Neural progenitor cell (in vitro differentiated cells): Measurements from ENCODE around the gene D2HGDH. TPM values are rescaled to one million over a fixed set of nuclear protein-coding genes. Genes with fewer than 3 reads are reported as not detected.
A peak's percentile ranks its signal among the peaks of the same experiment; 100 is the strongest.

ENCODE experiments used
- DNase-seq: peaks from one replicate; pipeline ENCODE4 v3.0.0-alpha.2; 2016; ENCODE audit warnings: low spot score
- H2AFZ ChIP-seq: fragments of 200-600 bp; sonication (generic); replicated peaks from 2 replicates; pipeline ENCODE4 v1.6.1; 2016; ENCODE audit warnings: antibody characterized with exemption
- H3F3A ChIP-seq: fragments of 200-600 bp; sonication (generic); 2 replicates; pipeline ENCODE4 v1.6.1; 2016; ENCODE audit warnings: antibody characterized with exemption, low read depth
- H3K27ac ChIP-seq: fragments of 200-600 bp; sonication (generic); 2 replicates; pipeline ENCODE4 v1.5.1; 2016; ENCODE audit warnings: mild to moderate bottlenecking
- H3K27me3 ChIP-seq: fragments of 200-600 bp; sonication (generic); 2 replicates; pipeline ENCODE4 v1.6.1; 2016; ENCODE audit warnings: mild to moderate bottlenecking, moderate library complexity
- H3K36me3 ChIP-seq: fragments of 200-600 bp; sonication (generic); 2 replicates; pipeline ENCODE4 v1.5.1; 2016
- H3K4me1 ChIP-seq: fragments of 200-600 bp; sonication (generic); 2 replicates; pipeline ENCODE4 v1.6.1; 2016; ENCODE audit warnings: mixed run types
- H3K4me2 ChIP-seq: fragments of 200-600 bp; sonication (generic); 2 replicates; pipeline ENCODE4 v1.6.1; 2016
- H3K4me3 ChIP-seq: fragments of 200-600 bp; sonication (generic); 2 replicates; pipeline ENCODE4 v1.5.1; 2016
- H3K79me2 ChIP-seq: fragments of 200-600 bp; sonication (generic); 2 replicates; pipeline ENCODE4 v1.6.1; 2016; ENCODE audit warnings: low read depth
- H3K9ac ChIP-seq: fragments of 200-600 bp; sonication (generic); 2 replicates; pipeline ENCODE4 v1.6.1; 2016
- H3K9me3 ChIP-seq: fragments of 200-600 bp; sonication (generic); 2 replicates; pipeline ENCODE4 v1.5.1; 2016; ENCODE audit warnings: low read depth
- H4K20me1 ChIP-seq: fragments of 200-600 bp; sonication (generic); 2 replicates; pipeline ENCODE4 v1.6.1; 2016; ENCODE audit warnings: low read depth
- H3K27ac Mint-ChIP-seq: 3 replicates; pipeline ENCODE4 v1.8.0; 2021; ENCODE audit warnings: mixed read lengths
- H3K27me3 Mint-ChIP-seq: 2 replicates; pipeline ENCODE4 v1.8.0; 2022; ENCODE audit warnings: low read depth, mild to moderate bottlenecking, inconsistent platforms, moderate library complexity, mixed read lengths; ENCODE audit not compliant: insufficient read depth
- H3K36me3 Mint-ChIP-seq: 3 replicates; pipeline ENCODE4 v1.8.0; 2021; ENCODE audit warnings: mixed read lengths
- H3K4me1 Mint-ChIP-seq: 3 replicates; pipeline ENCODE4 v1.8.0; 2021; ENCODE audit warnings: mixed read lengths
- H3K4me3 Mint-ChIP-seq: 3 replicates; pipeline ENCODE4 v1.8.0; 2021; ENCODE audit warnings: mild to moderate bottlenecking, moderate library complexity, mixed read lengths
- H3K9me3 Mint-ChIP-seq: 3 replicates; pipeline ENCODE4 v1.8.0; 2020; ENCODE audit warnings: mixed read lengths
- EZH2 ChIP-seq: fragments of 200-600 bp; sonication (generic); IDR thresholded peaks from 2 replicates; pipeline ENCODE4 v1.6.1; 2017; ENCODE audit warnings: antibody characterized with exemption, mild to moderate bottlenecking, moderate library complexity
- EZH2phosphoT487 ChIP-seq: fragments of 200-600 bp; sonication (generic); IDR thresholded peaks from 2 replicates; pipeline ENCODE4 v1.6.1; 2017; ENCODE audit warnings: antibody characterized with exemption
- total RNA-seq: library from RNA; depleted of rRNA; stranded (reverse); fragments of >200 nt; gene quantifications from 2 replicates; pipeline ENCODE4 v1.2.3, GENCODE V29; 2015; ENCODE audit warnings: low replicate concordance
- TF ChIP-seq, protein P1 (sequence below): fragments of 200-600 bp; sonication (generic); IDR thresholded peaks from 2 replicates; pipeline ENCODE4 v1.5.1; 2017; ENCODE audit warnings: antibody characterized with exemption, mild to moderate bottlenecking

D2HGDH gene
- total RNA-seq, 1 donor from 2014 or later = 3.5 TPM

DNA sequence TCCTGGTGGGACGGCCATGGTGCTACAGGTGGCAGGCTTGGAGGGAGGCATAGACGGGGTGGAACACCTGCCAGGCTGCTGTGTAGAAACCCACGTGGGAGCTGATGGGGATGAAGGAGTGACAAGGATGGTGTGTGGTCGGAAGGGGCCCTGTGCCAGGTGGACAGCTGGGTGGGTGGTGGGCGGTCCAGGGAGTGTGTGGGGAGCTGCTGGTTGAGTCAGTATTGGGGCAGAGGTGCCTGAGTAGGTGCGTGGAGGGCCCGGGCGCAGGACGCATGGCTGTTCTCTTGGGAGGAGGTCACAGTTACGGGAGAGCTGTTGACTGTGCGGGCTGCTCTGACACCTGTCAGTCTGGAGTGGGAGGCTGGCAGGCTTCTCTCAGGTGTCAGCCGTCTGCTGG is 12.6 kb upstream of the D2HGDH start:
- H3K36me3 ChIP-seq = peaks cover 10% of the 10 kb centered on the region
- no peak overlapping the region for H3K4me2 ChIP-seq
- Mint-ChIP-seq H3K9me3 (peaks cover 19% of the 10 kb centered on the region), H3K4me1 (no peaks in the 10 kb centered on the region), H3K27ac (no peak overlapping the region), H3K27me3 (no peaks in the 10 kb centered on the region), H3K4me3 (no peak overlapping the region), H3K36me3 (peaks cover 49% of the 10 kb centered on the region)
- H3K79me2 ChIP-seq = no peaks in the 10 kb centered on the region
- H3K9me3 ChIP-seq = peaks cover 5% of the 10 kb centered on the region
- H2AFZ ChIP-seq = no peak overlapping the region
- H3K9ac ChIP-seq = no peak overlapping the region
- DNase-seq = no peak
- H3F3A ChIP-seq = no peaks in the 10 kb centered on the region
- no peaks in the 10 kb centered on the region for H3K4me1 ChIP-seq
- no peaks in the 10 kb centered on the region for H3K27me3 ChIP-seq
- no peak overlapping the region for H3K27ac ChIP-seq
- H3K4me3 ChIP-seq = no peak overlapping the region
- no peaks in the 10 kb centered on the region for H4K20me1 ChIP-seq
- TF ChIP-seq, protein P1, sequence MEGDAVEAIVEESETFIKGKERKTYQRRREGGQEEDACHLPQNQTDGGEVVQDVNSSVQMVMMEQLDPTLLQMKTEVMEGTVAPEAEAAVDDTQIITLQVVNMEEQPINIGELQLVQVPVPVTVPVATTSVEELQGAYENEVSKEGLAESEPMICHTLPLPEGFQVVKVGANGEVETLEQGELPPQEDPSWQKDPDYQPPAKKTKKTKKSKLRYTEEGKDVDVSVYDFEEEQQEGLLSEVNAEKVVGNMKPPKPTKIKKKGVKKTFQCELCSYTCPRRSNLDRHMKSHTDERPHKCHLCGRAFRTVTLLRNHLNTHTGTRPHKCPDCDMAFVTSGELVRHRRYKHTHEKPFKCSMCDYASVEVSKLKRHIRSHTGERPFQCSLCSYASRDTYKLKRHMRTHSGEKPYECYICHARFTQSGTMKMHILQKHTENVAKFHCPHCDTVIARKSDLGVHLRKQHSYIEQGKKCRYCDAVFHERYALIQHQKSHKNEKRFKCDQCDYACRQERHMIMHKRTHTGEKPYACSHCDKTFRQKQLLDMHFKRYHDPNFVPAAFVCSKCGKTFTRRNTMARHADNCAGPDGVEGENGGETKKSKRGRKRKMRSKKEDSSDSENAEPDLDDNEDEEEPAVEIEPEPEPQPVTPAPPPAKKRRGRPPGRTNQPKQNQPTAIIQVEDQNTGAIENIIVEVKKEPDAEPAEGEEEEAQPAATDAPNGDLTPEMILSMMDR = no peak
- no peak for TF ChIP-seq EZH2phosphoT487
- no peak for TF ChIP-seq EZH2

DNA sequence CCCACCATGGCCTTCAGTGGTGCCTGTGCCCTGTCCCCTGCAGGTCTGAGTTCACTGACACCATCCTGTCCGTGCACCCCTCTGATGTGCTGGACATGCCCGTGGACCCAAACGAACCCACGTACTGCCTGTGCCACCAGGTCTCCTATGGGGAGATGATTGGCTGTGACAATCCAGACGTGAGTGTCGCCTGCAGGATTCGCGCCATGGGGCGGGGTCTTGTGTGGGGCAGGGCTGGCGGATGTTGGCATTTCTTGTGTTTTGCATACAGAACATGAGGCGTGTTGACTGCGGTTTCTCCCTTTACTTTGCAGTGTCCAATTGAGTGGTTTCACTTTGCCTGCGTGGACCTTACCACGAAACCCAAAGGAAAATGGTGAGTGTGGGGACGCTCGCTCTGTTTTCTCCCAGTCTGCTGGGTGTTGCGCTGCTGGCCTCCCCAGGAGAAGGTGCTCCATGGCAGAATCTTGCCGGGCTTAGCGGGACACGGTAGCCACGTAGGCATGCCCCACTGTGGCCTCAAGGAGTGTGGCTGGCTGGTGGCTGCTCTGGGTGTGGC is 11.5 kb upstream of the D2HGDH start:
- Histone ChIP-seq H2AFZ (no peak overlapping the region), H4K20me1 (no peaks in the 10 kb centered on the region), H3K27ac (no peak overlapping the region), H3K4me1 (no peaks in the 10 kb centered on the region), H3K4me2 (no peak overlapping the region), H3K9me3 (peaks cover 5% of the 10 kb centered on the region), H3F3A (no peaks in the 10 kb centered on the region), H3K4me3 (no peak overlapping the region), H3K9ac (no peak overlapping the region), H3K36me3 (peaks cover 10% of the 10 kb centered on the region), H3K27me3 (no peaks in the 10 kb centered on the region), H3K79me2 (no peaks in the 10 kb centered on the region)
- H3K27ac Mint-ChIP-seq = no peak overlapping the region
- no peaks in the 10 kb centered on the region for H3K27me3 Mint-ChIP-seq
- no peaks in the 10 kb centered on the region for H3K4me1 Mint-ChIP-seq
- no peak overlapping the region for H3K4me3 Mint-ChIP-seq
- peaks cover 19% of the 10 kb centered on the region for H3K9me3 Mint-ChIP-seq
- peaks cover 51% of the 10 kb centered on the region for H3K36me3 Mint-ChIP-seq
- TF ChIP-seq EZH2phosphoT487 = no peak
- TF ChIP-seq, protein P1 = no peak
- DNase-seq = no peak

DNA sequence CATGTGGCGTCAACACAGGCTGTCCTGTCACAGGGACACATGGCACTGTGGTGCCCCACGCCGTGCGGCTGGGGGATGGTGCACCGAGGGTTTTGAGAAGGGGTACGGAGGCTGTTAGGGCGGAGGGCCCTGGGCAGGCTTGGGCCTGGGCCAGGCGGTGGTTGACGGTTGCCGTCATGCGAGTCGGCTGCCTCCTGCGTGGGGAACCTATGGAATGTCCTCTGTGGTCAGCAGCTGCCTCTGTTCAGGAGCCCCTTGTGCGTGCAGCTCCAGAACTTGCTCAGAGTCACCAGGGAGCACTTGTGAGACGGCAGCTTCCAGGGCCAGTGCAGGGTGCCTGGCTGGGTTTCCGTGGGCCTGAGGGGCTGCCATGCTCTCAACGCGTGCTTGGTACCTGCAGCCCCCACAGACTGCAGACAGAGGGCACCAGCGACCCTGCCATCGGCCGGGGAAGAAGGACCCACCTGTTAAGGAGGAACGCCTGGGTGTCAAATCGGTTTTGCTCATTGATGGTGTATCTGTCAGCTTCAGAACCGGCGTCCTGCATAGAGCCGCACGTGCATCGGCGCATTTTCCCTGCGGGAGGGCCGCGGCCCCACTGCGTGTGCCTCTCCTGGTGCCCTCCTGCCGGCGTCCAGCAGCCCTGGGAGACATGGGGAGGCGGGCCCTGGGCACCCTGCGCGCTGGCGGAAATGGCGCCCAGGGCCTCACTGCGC is 10.0 kb upstream of the D2HGDH start:
- no peaks in the 10 kb centered on the region for H3F3A ChIP-seq
- peaks cover 10% of the 10 kb centered on the region for H3K36me3 ChIP-seq
- no peaks in the 10 kb centered on the region for H3K4me1 ChIP-seq
- no peaks in the 10 kb centered on the region for H3K79me2 ChIP-seq
- TF ChIP-seq EZH2phosphoT487 (no peak), EZH2 (no peak)
- TF ChIP-seq, protein P1 = peak; percentile 48
- Mint-ChIP-seq H3K4me3 (no peak overlapping the region), H3K9me3 (peaks cover 19% of the 10 kb centered on the region), H3K27ac (no peak overlapping the region), H3K4me1 (no peaks in the 10 kb centered on the region), H3K36me3 (peaks cover 49% of the 10 kb centered on the region), H3K27me3 (no peaks in the 10 kb centered on the region)
- H3K4me2 ChIP-seq = no peak overlapping the region
- no peaks in the 10 kb centered on the region for H4K20me1 ChIP-seq
- H3K9me3 ChIP-seq = peaks cover 5% of the 10 kb centered on the region
- no peak for DNase-seq
- H3K4me3 ChIP-seq = no peak overlapping the region
- H2AFZ ChIP-seq = no peak overlapping the region
- no peaks in the 10 kb centered on the region for H3K27me3 ChIP-seq
- no peak overlapping the region for H3K9ac ChIP-seq
- no peak overlapping the region for H3K27ac ChIP-seq
